HG03066 (cell line): ENCODE results near the gene SAMD9L.

ENCODE experiments used
- ATAC-seq: cut with Tn5 transposase; IDR thresholded peaks from one replicate; pipeline ENCODE4 v1.9.1; 2021; ENCODE audit warnings: low read depth; ENCODE audit not compliant: unreplicated experiment

SAMD9L gene

DNA sequence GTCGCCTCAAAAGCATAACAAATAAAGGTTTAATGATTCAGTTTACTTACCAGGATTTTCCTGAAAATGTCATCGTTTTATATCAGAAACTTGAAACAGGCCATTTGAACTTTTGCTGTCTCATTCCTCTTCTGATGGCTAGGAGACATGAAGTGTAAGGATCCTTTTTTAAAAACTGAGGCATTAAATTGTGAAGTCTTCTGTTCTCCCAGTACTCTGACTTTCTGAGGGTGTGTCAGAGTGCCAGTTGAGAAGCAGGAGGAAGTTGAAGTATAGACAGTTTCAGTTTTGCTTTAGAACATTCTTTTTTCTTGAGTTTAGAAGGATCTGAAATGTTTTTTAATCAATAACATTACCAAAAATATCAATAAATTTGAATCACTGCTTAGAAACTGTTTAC, at the start of gene SAMD9L:
Gene SAMD9L (minus strand): TSS at position 242 of the 400 bp plus-strand sequence. CDS start 12,414 bp downstream, outside the sequence.
- peak; percentile 63 for ATAC-seq

DNA sequence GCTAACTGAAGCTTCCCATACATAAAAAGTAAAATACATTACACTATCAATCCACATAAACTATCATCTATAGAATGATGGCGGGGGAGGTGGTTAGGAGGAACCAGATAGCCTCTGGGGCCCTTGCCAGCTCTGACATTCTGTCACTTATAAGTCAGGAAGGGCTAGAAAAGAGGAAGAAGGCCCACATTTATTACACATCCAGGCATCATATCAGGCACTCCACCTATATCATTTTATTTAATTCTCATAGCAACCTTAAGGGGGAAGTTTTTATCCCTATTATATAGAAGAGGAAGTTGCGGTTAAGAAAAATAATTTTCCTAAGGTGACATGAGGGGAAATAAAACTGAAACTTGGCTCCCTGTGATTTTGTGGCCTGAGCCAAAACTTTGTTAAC, 48.2 kb upstream of the SAMD9L start:
- ATAC-seq: no peak

GRCh38 chr7:93194386-93194785, 46.2 kb upstream of the SAMD9L start:
- no peak for ATAC-seq

- no peak for ATAC-seq
Measured at GRCh38 chr7:93188870-93189634, 40.9 kb upstream of the SAMD9L start.

GRCh38 chr7:93185303-93186027, 37.3 kb upstream of the SAMD9L start:
- no peak for ATAC-seq

GRCh38 chr7:93179173-93179572, 31.0 kb upstream of the SAMD9L start:
- no peak for ATAC-seq

DNA sequence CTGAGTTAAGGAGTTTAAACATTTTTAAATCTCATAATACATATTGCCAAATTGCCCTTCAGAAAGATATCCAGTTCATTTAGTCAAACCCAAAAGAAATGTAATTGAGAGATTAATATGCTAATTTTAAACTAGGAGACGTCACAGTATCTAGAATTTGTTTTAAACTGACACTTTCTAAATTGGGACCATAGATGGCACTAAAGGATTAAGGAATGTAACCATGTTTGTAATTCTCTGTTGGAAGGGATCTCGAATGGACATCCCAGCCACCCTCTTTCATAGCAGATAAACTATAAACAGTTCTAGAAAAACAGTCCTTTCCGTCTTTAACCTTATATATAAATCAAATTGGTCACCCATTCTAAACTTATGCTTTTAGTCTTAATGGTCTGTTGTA, 30.0 kb upstream of the SAMD9L start:
- no peak for ATAC-seq

GRCh38 chr7:93176992-93177580, 28.9 kb upstream of the SAMD9L start:
- ATAC-seq: no peak

- no peak for ATAC-seq
Measured at GRCh38 chr7:93175219-93175618, 27.0 kb upstream of the SAMD9L start.

GRCh38 chr7:93172683-93173082, 24.5 kb upstream of the SAMD9L start:
- ATAC-seq: no peak

- ATAC-seq: no peak
Measured at GRCh38 chr7:93171606-93172226, 23.5 kb upstream of the SAMD9L start.

DNA sequence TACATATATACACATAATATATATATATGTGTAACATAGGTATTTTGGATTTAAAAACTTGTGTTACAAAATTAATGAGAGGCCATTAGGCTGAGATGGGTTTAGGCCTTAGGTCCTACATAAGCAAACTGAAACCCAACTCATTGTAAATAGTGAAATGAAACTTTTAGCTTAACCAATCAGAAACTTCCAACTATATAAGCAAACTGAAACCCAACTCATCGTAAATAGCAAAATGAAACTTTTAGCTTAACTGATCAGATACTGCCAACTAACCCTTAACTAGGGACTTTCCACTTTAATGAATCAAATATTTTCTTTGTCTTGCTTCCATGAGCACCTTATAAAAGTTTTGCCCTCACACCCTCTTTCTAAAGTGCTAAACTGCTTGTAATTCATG, 17.3 kb upstream of the SAMD9L start:
- ATAC-seq: peak; percentile 99

DNA sequence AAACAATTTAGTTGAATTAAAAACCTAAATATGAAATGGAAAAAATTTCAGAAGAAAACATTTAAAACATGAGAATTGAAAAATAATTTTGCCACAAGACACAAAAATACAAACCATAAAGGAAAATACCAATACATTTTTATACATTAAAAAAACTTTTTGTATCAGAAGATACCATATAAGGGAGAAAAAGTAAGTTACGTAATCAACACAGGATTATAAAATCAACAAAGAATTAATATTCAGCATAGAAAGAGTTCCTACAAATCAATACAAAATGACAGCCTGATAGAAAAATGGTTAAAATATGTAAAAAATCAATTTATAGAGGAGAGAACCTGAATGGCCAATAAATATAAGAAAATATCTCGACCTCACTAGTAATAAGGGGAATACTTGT, 16.6 kb upstream of the SAMD9L start:
- ATAC-seq: no peak

DNA sequence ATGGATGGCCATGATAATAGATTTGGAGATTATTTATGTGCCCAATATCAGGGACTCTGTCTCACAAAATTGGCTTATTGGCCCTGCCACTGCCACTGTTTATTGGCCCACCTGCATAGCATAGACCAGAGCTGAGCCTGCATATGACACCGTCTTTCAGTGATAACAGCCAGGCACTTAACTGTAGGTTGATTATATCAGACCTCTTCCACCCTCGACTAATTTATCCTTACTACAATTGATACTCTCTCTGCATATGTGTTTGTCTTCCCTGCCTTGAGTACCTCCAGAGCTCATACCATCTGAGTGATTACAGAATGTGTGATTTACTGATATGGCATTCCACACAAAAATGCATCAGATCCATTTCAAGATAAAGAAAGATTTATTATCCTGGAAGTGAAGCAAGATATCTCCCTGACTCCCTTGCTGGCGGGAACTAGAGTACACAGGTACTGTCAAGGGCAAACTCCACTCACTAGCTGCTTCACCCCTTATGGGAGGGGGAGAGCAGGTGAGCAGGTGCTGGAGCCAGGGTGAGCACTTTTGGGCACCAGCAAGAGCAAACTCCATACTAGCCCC, 13.1 kb upstream of the SAMD9L start:
- no peak for ATAC-seq

DNA sequence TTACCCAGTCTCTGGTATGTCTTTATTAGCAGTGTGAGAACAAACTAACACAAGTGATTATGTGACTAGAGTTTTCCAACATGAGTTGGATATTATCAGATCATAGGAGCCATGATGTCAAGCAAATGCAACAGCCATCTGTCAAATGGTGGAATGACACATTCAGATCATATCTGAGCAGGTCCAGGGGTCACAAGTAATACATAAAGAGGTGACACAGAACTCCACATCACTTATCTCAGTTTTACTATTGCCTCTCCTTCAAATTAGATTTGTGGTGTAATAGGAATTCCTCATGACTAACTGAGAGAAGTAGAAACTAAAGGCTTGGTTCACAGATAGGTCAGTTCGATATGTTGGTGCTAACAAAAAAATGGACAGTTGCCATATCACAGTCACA, 12.2 kb upstream of the SAMD9L start:
- ATAC-seq: no peak

DNA sequence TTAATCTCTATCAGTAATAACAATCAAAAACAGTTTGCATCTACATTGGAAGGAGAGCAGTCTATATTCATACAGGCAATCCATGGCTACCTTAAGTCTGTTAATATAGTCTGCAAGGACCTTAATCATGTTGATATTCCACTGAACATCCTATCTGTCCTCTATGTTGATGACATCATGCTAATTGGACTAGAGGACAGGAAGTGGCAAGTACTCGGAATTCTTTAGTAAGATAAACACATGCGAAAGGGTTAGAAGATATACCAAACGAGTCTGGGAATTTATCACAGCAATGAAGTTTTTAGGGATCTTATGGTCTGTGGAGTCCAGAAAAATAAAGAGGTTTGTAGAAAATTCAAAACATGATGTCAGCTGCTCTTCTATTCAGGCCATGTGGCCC, 11.3 kb upstream of the SAMD9L start:
- no peak for ATAC-seq

GRCh38 chr7:93156884-93157283, 8.7 kb upstream of the SAMD9L start:
- no peak for ATAC-seq

GRCh38 chr7:93150200-93150835, 2.1 kb upstream of the SAMD9L start:
- ATAC-seq: no peak

- no peak for ATAC-seq
Measured at GRCh38 chr7:93148727-93149126, 542 bp upstream of the SAMD9L start.

- peak; percentile 66 for ATAC-seq
Measured at GRCh38 chr7:93147363-93147762, 822 bp downstream of the SAMD9L start.
